H1 (cell line): Measurements from ENCODE around the gene ANKS1B. TPM values are rescaled to one million over a fixed set of nuclear protein-coding genes. Genes with fewer than 3 reads are reported as not detected.

ENCODE experiments used
- CTCF ChIA-PET: fragments of 300-600 bp; sonication (Branson Sonifier 250); formaldehyde crosslinking; loops from one replicate; lab custom pipeline; 2021; ENCODE audit not compliant: partially characterized antibody; lab: Charles Lee
- POLR2A ChIA-PET: fragments of 300-600 bp; sonication (Branson Sonifier 250); formaldehyde crosslinking; loops from one replicate; lab custom pipeline; 2021; ENCODE audit warnings: inconsistent platforms; ENCODE audit not compliant: partially characterized antibody; lab: Charles Lee
- DNase-seq, 2 experiments: peaks; one replicate each; pipeline versions ENCODE4 v3.0.0 to v3.0.0-alpha.2; 2010 to 2022; ENCODE audit warnings: low spot score in 2 of 2, low read depth in 1 of 2, mixed read lengths in 1 of 2
- FAIRE-seq: peaks from 2 replicates; lab custom pipeline; 2011; peaks lifted over from hg19 to GRCh38; lab: Jason Lieb, UNC
- H2AFZ ChIP-seq: 2 replicates; pipeline ENCODE4 v1.8.1; 2012; ENCODE audit warnings: low read length, inconsistent platforms
- H2AK5ac ChIP-seq: 2 replicates; pipeline ENCODE4 v1.6.1; 2013; ENCODE audit warnings: low read depth, low read length
- H2BK120ac ChIP-seq: replicated peaks from 2 replicates; pipeline ENCODE3; 2013; ENCODE audit warnings: low read depth, low read length, inconsistent platforms
- H2BK12ac ChIP-seq: 2 replicates; pipeline ENCODE4 v1.6.1; 2013; ENCODE audit warnings: low read depth, low read length
- H2BK15ac ChIP-seq: 2 replicates; pipeline ENCODE4 v1.6.1; 2013; ENCODE audit warnings: low read length
- H2BK20ac ChIP-seq: 2 replicates; pipeline ENCODE4 v1.6.1; 2013; ENCODE audit warnings: low read length
- H2BK5ac ChIP-seq: 2 replicates; pipeline ENCODE4 v1.6.1; 2013; ENCODE audit warnings: low read depth, low read length
- H3K14ac ChIP-seq: 2 replicates; pipeline ENCODE4 v1.6.1; 2013; ENCODE audit warnings: inconsistent platforms; ENCODE audit not compliant: insufficient read length
- H3K18ac ChIP-seq: 2 replicates; pipeline ENCODE4 v1.6.1; 2013; ENCODE audit warnings: low read length; ENCODE audit errors: extremely low read depth
- H3K23ac ChIP-seq: 2 replicates; pipeline ENCODE4 v1.6.1; 2013; ENCODE audit warnings: inconsistent platforms; ENCODE audit not compliant: insufficient read length
- H3K23me2 ChIP-seq: 2 replicates; pipeline ENCODE4 v1.6.1; 2013; ENCODE audit warnings: low read depth, low read length
- H3K27ac ChIP-seq: 2 replicates; pipeline ENCODE4 v1.6.1; 2011; ENCODE audit warnings: low read depth, low read length, inconsistent platforms
- H3K27me3 ChIP-seq, 4 experiments: replicated peaks in 1 of 4; 1 replicate in 1 of 4; 2 replicates in 3 of 4; pipeline versions ENCODE4 v1.6.1 to v1.8.1; 2011 to 2013; ENCODE audit warnings: low read length in 3 of 4, mild to moderate bottlenecking in 3 of 4, inconsistent platforms in 2 of 4, mixed read lengths in 2 of 4, moderate library complexity in 1 of 4; ENCODE audit not compliant: control insufficient read depth in 3 of 4, insufficient read depth in 3 of 4; ENCODE audit errors: extremely low read depth in 1 of 4
- H3K36me3 ChIP-seq, 4 experiments: 2 replicates each; pipeline versions ENCODE4 v1.6.1 to v1.8.1; 2011 to 2013; ENCODE audit warnings: mild to moderate bottlenecking in 4 of 4, low read length in 3 of 4, moderate library complexity in 2 of 4, control low read depth in 1 of 4, inconsistent platforms in 1 of 4; ENCODE audit not compliant: insufficient read depth in 4 of 4, control insufficient read depth in 2 of 4
- H3K4ac ChIP-seq: replicated peaks from 2 replicates; pipeline ENCODE3; 2013; ENCODE audit warnings: low read length, low read depth, mixed read lengths, inconsistent platforms; ENCODE audit not compliant: insufficient read length
- H3K4me1 ChIP-seq, 4 experiments: replicated peaks in 1 of 4; 1 replicate in 1 of 4; 2 replicates in 3 of 4; pipeline versions ENCODE4 v1.6.1 to v1.8.1; 2011 to 2013; ENCODE audit warnings: low read length in 3 of 4, inconsistent platforms in 2 of 4, mixed read lengths in 1 of 4; ENCODE audit not compliant: insufficient read depth in 4 of 4, control insufficient read depth in 3 of 4
- H3K4me2 ChIP-seq, 2 experiments: 2 replicates each; pipeline versions ENCODE4 v1.6.1 to v1.8.1; 2011 to 2013; ENCODE audit warnings: low read depth in 2 of 2, low read length in 2 of 2, control low read depth in 1 of 2, inconsistent platforms in 1 of 2, mild to moderate bottlenecking in 1 of 2; ENCODE audit not compliant: insufficient read depth in 1 of 2
- H3K4me3 ChIP-seq, 4 experiments: fragments of 200-600, 300-600 bp in 1 of 4; sonication (generic), shearing (Covaris generic), sonication (Bioruptor Twin) in 1 of 4; 2 replicates each; pipeline versions ENCODE4 v1.5.1 to v1.8.1; 2011 to 2016; ENCODE audit warnings: low read length in 4 of 4, low read depth in 3 of 4, control low read depth in 2 of 4, inconsistent platforms in 2 of 4, mild to moderate bottlenecking in 2 of 4, mixed read lengths in 1 of 4, moderate library complexity in 1 of 4; ENCODE audit not compliant: insufficient read depth in 2 of 4; ENCODE audit errors: extremely low read depth in 1 of 4
- H3K56ac ChIP-seq: replicated peaks from 2 replicates; pipeline ENCODE3; 2013; ENCODE audit warnings: low read depth, mild to moderate bottlenecking, mixed read lengths, low read length, inconsistent platforms; ENCODE audit not compliant: insufficient read length
- H3K79me1 ChIP-seq: 2 replicates; pipeline ENCODE4 v1.6.1; 2013; ENCODE audit warnings: low read depth, low read length, control low read depth
- H3K79me2 ChIP-seq, 2 experiments: 2 replicates each; pipeline versions ENCODE4 v1.6.1 to v1.8.1; 2012 to 2013; ENCODE audit warnings: low read length in 2 of 2, mild to moderate bottlenecking in 2 of 2, inconsistent platforms in 1 of 2; ENCODE audit not compliant: insufficient read depth in 2 of 2, control insufficient read depth in 1 of 2
- H3K9ac ChIP-seq, 4 experiments: replicated peaks in 1 of 4; 1 replicate in 1 of 4; 2 replicates in 3 of 4; pipeline versions ENCODE4 v1.6.1 to v1.8.1; 2011 to 2013; ENCODE audit warnings: low read depth in 3 of 4, low read length in 3 of 4, control low read depth in 2 of 4, mild to moderate bottlenecking in 2 of 4, moderate library complexity in 2 of 4, inconsistent platforms in 1 of 4; ENCODE audit errors: extremely low read depth in 1 of 4
- H3K9me3 ChIP-seq, 2 experiments: 2 replicates each; pipeline versions ENCODE4 v1.6.1 to v1.8.1; 2012 to 2013; ENCODE audit warnings: mild to moderate bottlenecking in 2 of 2, moderate library complexity in 2 of 2, control low read depth in 1 of 2, inconsistent platforms in 1 of 2, low read depth in 1 of 2, low read length in 1 of 2, mixed read lengths in 1 of 2; ENCODE audit not compliant: insufficient read depth in 2 of 2
- H4K20me1 ChIP-seq, 2 experiments: replicated peaks in 1 of 2; 2 replicates each; pipeline versions ENCODE3 to v1.8.1; 2011 to 2013; ENCODE audit warnings: inconsistent platforms in 2 of 2, low read length in 2 of 2, mild to moderate bottlenecking in 1 of 2; ENCODE audit not compliant: insufficient read depth in 2 of 2, control insufficient read depth in 1 of 2
- H4K5ac ChIP-seq: 2 replicates; pipeline ENCODE4 v1.6.1; 2013; ENCODE audit warnings: low read length, low read depth, mixed read lengths, inconsistent platforms; ENCODE audit not compliant: insufficient read length
- H4K8ac ChIP-seq: 2 replicates; pipeline ENCODE4 v1.8.0; 2013; ENCODE audit warnings: mild to moderate bottlenecking, moderate library complexity, low read length, inconsistent platforms; ENCODE audit not compliant: insufficient read depth; ENCODE audit errors: extremely low read depth
- H4K91ac ChIP-seq: replicated peaks from 2 replicates; pipeline ENCODE3; 2013; ENCODE audit warnings: low read length, mixed read lengths, inconsistent platforms; ENCODE audit not compliant: insufficient read length
- BACH1 ChIP-seq: IDR thresholded peaks from 2 replicates; pipeline ENCODE4 v1.6.1; 2012; ENCODE audit warnings: low read length, improper control_type of control experiment
- CBX5 ChIP-seq: fragments of 300-800, 300-1000 bp; sonication (generic); IDR thresholded peaks from 2 replicates; pipeline ENCODE4 v1.7.1; 2016; ENCODE audit warnings: antibody characterized with exemption, low read length, low read depth
- CEBPB ChIP-seq: IDR thresholded peaks from 2 replicates; pipeline ENCODE4 v1.6.1; 2012; ENCODE audit warnings: low read depth, low read length
- CHD1 ChIP-seq: IDR thresholded peaks from 2 replicates; pipeline ENCODE4 v1.6.1; 2012; ENCODE audit warnings: low read depth, low read length, improper control_type of control experiment
- CREB1 ChIP-seq: IDR thresholded peaks from 2 replicates; pipeline ENCODE4 v1.6.1; 2012; ENCODE audit warnings: inconsistent platforms
- EGR1 ChIP-seq: IDR thresholded peaks from 2 replicates; pipeline ENCODE4 v1.6.1; 2011; ENCODE audit warnings: low read depth, low read length, borderline replicate concordance
- EZH2 ChIP-seq: fragments of 200-600 bp; sonication (generic); IDR thresholded peaks from 2 replicates; pipeline ENCODE4 v1.7.1; 2012; ENCODE audit warnings: low read depth, mild to moderate bottlenecking, moderate library complexity, low read length, inconsistent platforms; ENCODE audit not compliant: severe bottlenecking
- HDAC6 ChIP-seq: IDR thresholded peaks from one replicate; pipeline ENCODE4 v1.7.1; 2012; ENCODE audit warnings: low read depth, mild to moderate bottlenecking, inconsistent platforms, low read length, moderate library complexity
- JUN ChIP-seq: IDR thresholded peaks from 2 replicates; pipeline ENCODE4 v1.6.1; 2011; ENCODE audit warnings: low read depth, mild to moderate bottlenecking, improper control_type of control experiment, low read length
- KDM4A ChIP-seq: IDR thresholded peaks from one replicate; pipeline ENCODE4 v1.7.1; 2012; ENCODE audit warnings: low read depth, mild to moderate bottlenecking, moderate library complexity, low read length, inconsistent platforms; ENCODE audit not compliant: severe bottlenecking
- RAD21 ChIP-seq, 2 experiments: IDR thresholded peaks in 1 of 2; conservative IDR thresholded peaks in 1 of 2; 2 replicates each; pipeline ENCODE4 v1.6.1; 2011; ENCODE audit warnings: low read depth in 2 of 2, low read length in 2 of 2, improper control_type of control experiment in 1 of 2, inconsistent platforms in 1 of 2, mild to moderate bottlenecking in 1 of 2, moderate library complexity in 1 of 2
- RFX5 ChIP-seq: IDR thresholded peaks from 2 replicates; pipeline ENCODE4 v1.6.1; 2011; ENCODE audit warnings: low read depth, low read length, improper control_type of control experiment, borderline replicate concordance
- SIX5 ChIP-seq: IDR thresholded peaks from 2 replicates; pipeline ENCODE4 v1.6.1; 2011; ENCODE audit warnings: mild to moderate bottlenecking, low read depth, low read length
- SRF ChIP-seq: IDR thresholded peaks from 2 replicates; pipeline ENCODE4 v1.6.1; 2011; ENCODE audit warnings: mild to moderate bottlenecking, low read depth, low read length, moderate library complexity
- ZNF274 ChIP-seq: IDR thresholded peaks from 2 replicates; pipeline ENCODE4 v1.7.0; 2012; ENCODE audit warnings: low read length, borderline replicate concordance; ENCODE audit errors: extremely low read depth
- WGBS, 2 experiments: shearing (Covaris generic) in 1 of 2; methylation state at CpG; one replicate each; pipeline versions ENCODE4 v1.1.6 to v1.1.7; 2013 to 2015; ENCODE audit warnings: low lambda C conversion rate in 2 of 2, mixed read lengths in 2 of 2, inconsistent platforms in 1 of 2, low coverage in 1 of 2, missing lambda C conversion rate in 1 of 2; ENCODE audit not compliant: insufficient replicate concordance in 2 of 2, insufficient coverage in 1 of 2, insufficient read length in 1 of 2; ENCODE audit errors: extremely low coverage in 1 of 2, missing lambda C conversion rate in 1 of 2; 5-methylcytosine and 5-hydroxymethylcytosine counted together
- polyA plus RNA-seq, 7 experiments: library from polyadenylated mRNA; depleted of rRNA in 3 of 7; stranded (reverse) in 5 of 7; unstranded in 2 of 7; fragments of >200 nt in 5 of 7; fragments of 200-250 nt in 2 of 7; gene quantifications; 1 replicate in 5 of 7; 2 replicates in 1 of 7; 4 replicates in 1 of 7; pipeline versions ENCODE4 v1.2.1 to v1.2.3, GENCODE V29; 2011 to 2013; ENCODE audit warnings: missing spikeins in 2 of 7, mixed read lengths in 2 of 7
- total RNA-seq: library from RNA; stranded (reverse); fragmentation: NEBNext Ultra II Directional; extraction: Animal tissue kit (Norgen Biotek cat#: 25700); gene quantifications from 2 replicates; pipeline ENCODE4 v1.2.1, GENCODE V29; 2021

The ANKS1B gene
- total and polyA plus RNA-seq, 2 of the 8 experiments (the other 6 are each of a cell fraction or from before 2014, with no cell fraction given), result 2.7 to 6.1 TPM

- H3K56ac ChIP-seq, result no peak overlapping the region
- no peaks in the 10 kb centered on the region for H3K79me2 ChIP-seq
- H4K8ac ChIP-seq, result no peak overlapping the region
- H3K18ac ChIP-seq, result no peak overlapping the region
- no peak for FAIRE-seq
- H3K14ac ChIP-seq, result no peak overlapping the region
- H3K23me2 ChIP-seq, result no peaks in the 10 kb centered on the region
- H3K9me3 ChIP-seq, result no peaks in the 10 kb centered on the region
- CTCF ChIA-PET, result interaction anchor here (0.7 to 1.1 kb wide), 4 partner anchors 30 to 165 kb away, joined by 3 to 4 read pairs (median 4); no protein-coding TSS in a partner anchor
- H3K4me1 ChIP-seq, result peaks cover 0 to 4% (median 0%) of the 10 kb centered on the region in 4 experiments; a peak in 1 of 7 replicates
- no peak overlapping the region for H4K91ac ChIP-seq
- 46% methylated on average over 1 of the region's 1 CpG; no CpG with 5 or more reads in 1 of the 2 experiments for WGBS, 2 experiments
- no peak overlapping the region for H2BK20ac ChIP-seq
- DNase-seq, result no peak
- no peak overlapping the region for H3K9ac ChIP-seq
- no peaks in the 10 kb centered on the region for H3K79me1 ChIP-seq
- H3K4me3 ChIP-seq, result no peak overlapping the region
- no peak overlapping the region for H2BK12ac ChIP-seq
- no peak overlapping the region for H3K27ac ChIP-seq
- peaks cover 0 to 1% (median 0%) of the 10 kb centered on the region in 4 experiments; a peak in 1 of 7 replicates for H3K27me3 ChIP-seq
- no peaks in the 10 kb centered on the region for H4K20me1 ChIP-seq
- no peak overlapping the region for H3K4me2 ChIP-seq
- H3K4ac ChIP-seq, result no peak overlapping the region
- no peak overlapping the region for H3K23ac ChIP-seq
- no peak overlapping the region for H2AK5ac ChIP-seq
- no peak overlapping the region for H2AFZ ChIP-seq
- no peak overlapping the region for H2BK15ac ChIP-seq
- no peak overlapping the region for H2BK5ac ChIP-seq
- no peaks in the 10 kb centered on the region for H3K36me3 ChIP-seq
- H4K5ac ChIP-seq, result no peak overlapping the region
- POLR2A ChIA-PET, result interaction anchor here (0.8 kb wide), 1 partner anchor 14 kb away, joined by 3 read pairs; no protein-coding TSS in a partner anchor
- no peak overlapping the region for H2BK120ac ChIP-seq
- no peak for TF ChIP-seq KDM4A
- no peak for TF ChIP-seq BACH1
- TF ChIP-seq CREB1, result no peak
- no peak for TF ChIP-seq JUN
- TF ChIP-seq CBX5, result no peak
- TF ChIP-seq HDAC6, result no peak
- no peak for TF ChIP-seq EZH2
- TF ChIP-seq SRF, result no peak
- TF ChIP-seq RAD21 (IDR thresholded peaks at IDR 0.05 in 1 of 2, conservative IDR thresholded peaks at IDR 0.05 in 1 of 2; ENCODE audit: low read depth in 2 of 2, low read length in 2 of 2), result no peak
- TF ChIP-seq ZNF274, result no peak
- no peak for TF ChIP-seq EGR1
- TF ChIP-seq CHD1, result no peak
- TF ChIP-seq RFX5, result no peak
- TF ChIP-seq SIX5, result no peak
- no peak for TF ChIP-seq CEBPB
Observed at GRCh38 chr12:98882526-98882925, 1102.2 kb downstream of the ANKS1B start.
